DMS114 treated with DMSO at 0.1 percent for 48 hours (cell line): ENCODE measurements around the gene CNDP1.
"Not testable (repeated sequence)": the region's sequence is repeated elsewhere in the genome, so short reads cannot be mapped to it uniquely, and the experiment has no call there.

Experiments
- DNase-seq: peaks from one replicate; lab custom pipeline; 2025; ENCODE audit not compliant: unreplicated experiment; lab: John Stamatoyannopoulos, UW

CNDP1 gene

GRCh38 chr18:74519320-74520095, 14.8 kb upstream of the CNDP1 start:
- DNase-seq = no peak

- no peak for DNase-seq
Observed at GRCh38 chr18:74520096-74520833, 14.0 kb upstream of the CNDP1 start.

- DNase-seq = no peak
Observed at GRCh38 chr18:74521068-74521725, 13.1 kb upstream of the CNDP1 start.

- no peak for DNase-seq
Observed at GRCh38 chr18:74522635-74523548, 11.4 kb upstream of the CNDP1 start.

- no peak for DNase-seq
Observed at GRCh38 chr18:74524097-74524496, 10.2 kb upstream of the CNDP1 start.

- not testable (repeated sequence) for DNase-seq
Observed at GRCh38 chr18:74524915-74525314, 9.4 kb upstream of the CNDP1 start.

- no peak for DNase-seq
Observed at GRCh38 chr18:74525741-74526140, 8.6 kb upstream of the CNDP1 start.

- DNase-seq = no peak
Observed at GRCh38 chr18:74526488-74526887, 7.8 kb upstream of the CNDP1 start.

GRCh38 chr18:74528478-74528877, 5.8 kb upstream of the CNDP1 start:
- no peak for DNase-seq

- DNase-seq = no peak
Observed at GRCh38 chr18:74528913-74529312, 5.4 kb upstream of the CNDP1 start.

- no peak for DNase-seq
Observed at GRCh38 chr18:74529378-74529777, 4.9 kb upstream of the CNDP1 start.

- no peak for DNase-seq
Observed at GRCh38 chr18:74529811-74530583, 4.3 kb upstream of the CNDP1 start.

- DNase-seq = no peak
Observed at GRCh38 chr18:74530584-74530862, 3.8 kb upstream of the CNDP1 start.

GRCh38 chr18:74531043-74531442, 3.3 kb upstream of the CNDP1 start:
- no peak for DNase-seq

- DNase-seq = no peak
Observed at GRCh38 chr18:74532511-74533025, 1.7 kb upstream of the CNDP1 start.

GRCh38 chr18:74533666-74534065, 634 bp upstream of the CNDP1 start:
- DNase-seq = no peak

GRCh38 chr18:74534981-74535649, 815 bp downstream of the CNDP1 start:
- no peak for DNase-seq

GRCh38 chr18:74539289-74539688, 5.0 kb downstream of the CNDP1 start:
- no peak for DNase-seq

GRCh38 chr18:74540652-74541421, 6.5 kb downstream of the CNDP1 start:
- no peak for DNase-seq
